Caco-2 (cell line): ENCODE measurements around the gene KLHL25. TPM values are rescaled to one million over a fixed set of nuclear protein-coding genes. Genes with fewer than 3 reads are reported as not detected.

ENCODE experiments used
- BruUV-seq: library from RNA; stranded (reverse); fragments of 400-500 nt; replicated peaks from 2 replicates; lab custom pipeline; 2021; lab: Mats Ljungman, UMichigan
- CTCF ChIA-PET: fragments of 300-600 bp; sonication (Branson Sonifier 250); formaldehyde crosslinking; loops from one replicate; lab custom pipeline; 2022; ENCODE audit warnings: antibody characterized with exemption; lab: Charles Lee
- POLR2A ChIA-PET: fragments of 300-600 bp; sonication (Branson Sonifier 250); formaldehyde crosslinking; loops from one replicate; lab custom pipeline; 2022; ENCODE audit warnings: antibody characterized with exemption; lab: Charles Lee
- DNase-seq, 2 experiments: peaks; one replicate each; pipeline versions ENCODE4 v3.0.0 to v3.0.0-alpha.2; 2020 to 2022
- H3K27me3 ChIP-seq: replicated peaks from 2 replicates; pipeline ENCODE4 v1.6.0; 2011; ENCODE audit warnings: low read length; ENCODE audit not compliant: control insufficient read depth, insufficient read depth
- H3K36me3 ChIP-seq: 2 replicates; pipeline ENCODE4 v1.5.1; 2011; ENCODE audit warnings: low read length; ENCODE audit not compliant: control insufficient read depth, insufficient read depth
- H3K4me1 ChIP-seq: fragments of 250-450 bp; sonication (Bioruptor Pico); 2 replicates; pipeline ENCODE4 v1.5.1; 2020; ENCODE audit warnings: mild to moderate bottlenecking
- H3K4me3 ChIP-seq: 2 replicates; pipeline ENCODE4 v1.5.1; 2011; ENCODE audit warnings: low read depth, mild to moderate bottlenecking, control low read depth, low read length
- H3K9me3 ChIP-seq: fragments of 250-450 bp; sonication (Bioruptor Pico); 2 replicates; pipeline ENCODE4 v1.5.1; 2020; ENCODE audit warnings: mild to moderate bottlenecking, moderate library complexity
- H3K27ac Mint-ChIP-seq: one replicate; pipeline ENCODE4 v1.8.0; 2022; ENCODE audit warnings: mixed read lengths; ENCODE audit not compliant: unreplicated experiment
- H3K27me3 Mint-ChIP-seq: one replicate; pipeline ENCODE4 v1.8.0; 2022; ENCODE audit warnings: mixed read lengths; ENCODE audit not compliant: insufficient read depth, unreplicated experiment
- H3K36me3 Mint-ChIP-seq: one replicate; pipeline ENCODE4 v1.8.0; 2022; ENCODE audit warnings: mild to moderate bottlenecking, mixed read lengths; ENCODE audit not compliant: insufficient read depth, unreplicated experiment
- H3K4me1 Mint-ChIP-seq: one replicate; pipeline ENCODE4 v1.8.0; 2022; ENCODE audit warnings: low read depth, mixed read lengths; ENCODE audit not compliant: unreplicated experiment
- H3K4me3 Mint-ChIP-seq: one replicate; pipeline ENCODE4 v1.8.0; 2022; ENCODE audit warnings: mild to moderate bottlenecking, moderate library complexity, mixed read lengths; ENCODE audit not compliant: unreplicated experiment
- H3K9me3 Mint-ChIP-seq: one replicate; pipeline ENCODE4 v1.8.0; 2022; ENCODE audit warnings: mixed read lengths; ENCODE audit not compliant: unreplicated experiment
- intact Hi-C: fragments of 100-400 bp; cut with micrococcal nuclease; formaldehyde crosslinking; loops from one replicate; pipeline ENCODE4 v1.10.0; 2022; ENCODE audit not compliant: unreplicated experiment
- total RNA-seq: library from RNA; stranded (reverse); gene quantifications from 2 replicates; pipeline ENCODE4 v1.2.3, GENCODE V29; 2022
- TF ChIP-seq, protein P1 (sequence below), 2 experiments: fragments of 200-600 bp in 1 of 2; IDR thresholded peaks; 1 replicate in 1 of 2; 2 replicates in 1 of 2; pipeline versions ENCODE4 v1.5.1 to v1.8.0; 2011 to 2022; ENCODE audit warnings: antibody characterized with exemption in 1 of 2, control low read depth in 1 of 2, inconsistent platforms in 1 of 2, low read depth in 1 of 2, low read length in 1 of 2, mild to moderate bottlenecking in 1 of 2, moderate library complexity in 1 of 2; ENCODE audit not compliant: insufficient read depth in 1 of 2, severe bottlenecking in 1 of 2, unreplicated experiment in 1 of 2

KLHL25 gene
- total RNA-seq, 1 experiment from 2014 or later, result 15.4 TPM

DNA sequence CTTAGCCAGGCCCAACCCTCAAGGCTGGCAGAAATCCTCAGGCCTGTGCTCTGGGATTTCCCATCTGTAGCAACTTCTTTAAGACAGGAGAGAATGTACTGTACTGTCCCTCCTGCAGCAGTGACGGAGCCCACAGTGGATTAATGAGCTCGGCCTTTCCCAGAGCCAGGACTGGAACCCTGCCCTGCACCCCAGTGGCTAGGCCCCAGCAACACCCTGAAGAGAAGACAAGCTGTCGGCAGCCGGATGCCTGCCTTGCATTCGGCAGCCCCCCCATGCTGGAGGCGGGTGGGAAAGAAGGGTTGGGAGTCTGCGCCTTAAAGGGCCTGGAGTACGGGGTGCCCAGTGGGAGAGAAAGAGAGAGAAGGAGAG is 32.0 kb downstream of the KLHL25 start:
- Mint-ChIP-seq H3K4me3 (no peak overlapping the region), H3K4me1 (no peaks in the 10 kb centered on the region)

DNA sequence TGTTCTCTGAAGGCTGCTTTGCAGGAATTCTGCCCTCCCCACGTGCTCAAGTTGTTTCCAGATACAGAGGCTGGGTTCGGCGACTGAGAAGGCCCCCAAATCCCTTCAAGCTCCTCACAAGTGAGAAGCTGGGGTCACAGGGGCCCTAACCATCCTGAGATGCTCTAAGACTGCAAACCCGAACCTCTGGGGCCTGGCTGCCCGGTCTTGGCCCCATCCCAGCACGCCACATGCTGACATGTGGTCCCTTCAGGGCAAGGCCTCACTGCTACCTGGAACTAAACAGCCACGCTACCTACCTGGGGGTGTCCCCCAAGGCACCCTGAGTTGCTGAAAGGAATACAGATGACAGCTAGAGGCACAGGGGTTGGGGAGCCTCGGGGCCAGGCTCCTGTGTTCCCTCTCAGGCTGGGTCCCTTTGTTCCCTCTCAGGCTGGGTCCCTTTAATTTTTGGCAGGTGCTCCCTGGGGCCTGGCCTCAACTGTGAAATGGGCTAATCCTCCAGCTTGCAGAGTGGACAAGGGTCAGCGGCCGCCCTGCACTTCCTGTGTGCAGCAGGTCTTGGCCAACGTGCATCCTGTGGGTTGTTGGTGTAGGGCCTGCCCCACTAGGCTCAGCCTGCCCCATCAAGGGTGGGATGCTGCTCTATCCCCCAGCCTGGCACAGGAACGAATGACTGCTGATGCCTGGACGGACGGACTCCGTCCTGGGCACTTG is 32.5 kb downstream of the KLHL25 start:
- DNase-seq, result no peak
- Mint-ChIP-seq H3K27me3 (no peaks in the 10 kb centered on the region), H3K9me3 (no peaks in the 10 kb centered on the region), H3K4me3 (no peak overlapping the region), H3K4me1 (no peaks in the 10 kb centered on the region), H3K27ac (no peak overlapping the region), H3K36me3 (peaks cover 29% of the 10 kb centered on the region)
- no peaks in the 10 kb centered on the region for H3K4me1 ChIP-seq
- intact Hi-C loops, result no loop called here
- H3K9me3 ChIP-seq, result no peaks in the 10 kb centered on the region
- ChIA-PET POLR2A (no interaction called here), CTCF (no interaction called here)
- H3K36me3 ChIP-seq, result no peaks in the 10 kb centered on the region; the same call in none of the 2 replicates
- H3K4me3 ChIP-seq, result no peak overlapping the region
- BruUV-seq, result no TSS peak
- H3K27me3 ChIP-seq, result no peaks in the 10 kb centered on the region
- TF ChIP-seq, protein P1, sequence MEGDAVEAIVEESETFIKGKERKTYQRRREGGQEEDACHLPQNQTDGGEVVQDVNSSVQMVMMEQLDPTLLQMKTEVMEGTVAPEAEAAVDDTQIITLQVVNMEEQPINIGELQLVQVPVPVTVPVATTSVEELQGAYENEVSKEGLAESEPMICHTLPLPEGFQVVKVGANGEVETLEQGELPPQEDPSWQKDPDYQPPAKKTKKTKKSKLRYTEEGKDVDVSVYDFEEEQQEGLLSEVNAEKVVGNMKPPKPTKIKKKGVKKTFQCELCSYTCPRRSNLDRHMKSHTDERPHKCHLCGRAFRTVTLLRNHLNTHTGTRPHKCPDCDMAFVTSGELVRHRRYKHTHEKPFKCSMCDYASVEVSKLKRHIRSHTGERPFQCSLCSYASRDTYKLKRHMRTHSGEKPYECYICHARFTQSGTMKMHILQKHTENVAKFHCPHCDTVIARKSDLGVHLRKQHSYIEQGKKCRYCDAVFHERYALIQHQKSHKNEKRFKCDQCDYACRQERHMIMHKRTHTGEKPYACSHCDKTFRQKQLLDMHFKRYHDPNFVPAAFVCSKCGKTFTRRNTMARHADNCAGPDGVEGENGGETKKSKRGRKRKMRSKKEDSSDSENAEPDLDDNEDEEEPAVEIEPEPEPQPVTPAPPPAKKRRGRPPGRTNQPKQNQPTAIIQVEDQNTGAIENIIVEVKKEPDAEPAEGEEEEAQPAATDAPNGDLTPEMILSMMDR (IDR thresholded peaks at IDR 0.05; ENCODE audit: insufficient read depth in 1 of 2, low read depth in 1 of 2, low read length in 1 of 2, severe bottlenecking in 1 of 2, unreplicated experiment in 1 of 2), result no peak

More for the DNA sequence above, 32.0 kb downstream of the KLHL25 start:
- TF ChIP-seq, protein P1 (IDR thresholded peaks at IDR 0.05; ENCODE audit: insufficient read depth in 1 of 2, low read depth in 1 of 2, low read length in 1 of 2, severe bottlenecking in 1 of 2, unreplicated experiment in 1 of 2), result no peak
- DNase-seq, result no peak
- no peak overlapping the region for H3K4me3 ChIP-seq
- no peaks in the 10 kb centered on the region for H3K4me1 ChIP-seq
- H3K36me3 Mint-ChIP-seq, result peaks cover 32% of the 10 kb centered on the region
- H3K27ac Mint-ChIP-seq, result no peak overlapping the region
- no peaks in the 10 kb centered on the region for H3K9me3 ChIP-seq
- H3K9me3 Mint-ChIP-seq, result no peaks in the 10 kb centered on the region
- no TSS peak for BruUV-seq
- ChIA-PET POLR2A (no interaction called here), CTCF (no interaction called here)
- H3K27me3 ChIP-seq, result no peaks in the 10 kb centered on the region
- H3K36me3 ChIP-seq, result no peaks in the 10 kb centered on the region; the same call in none of the 2 replicates
- intact Hi-C loops, result no loop called here
- no peaks in the 10 kb centered on the region for H3K27me3 Mint-ChIP-seq

DNA sequence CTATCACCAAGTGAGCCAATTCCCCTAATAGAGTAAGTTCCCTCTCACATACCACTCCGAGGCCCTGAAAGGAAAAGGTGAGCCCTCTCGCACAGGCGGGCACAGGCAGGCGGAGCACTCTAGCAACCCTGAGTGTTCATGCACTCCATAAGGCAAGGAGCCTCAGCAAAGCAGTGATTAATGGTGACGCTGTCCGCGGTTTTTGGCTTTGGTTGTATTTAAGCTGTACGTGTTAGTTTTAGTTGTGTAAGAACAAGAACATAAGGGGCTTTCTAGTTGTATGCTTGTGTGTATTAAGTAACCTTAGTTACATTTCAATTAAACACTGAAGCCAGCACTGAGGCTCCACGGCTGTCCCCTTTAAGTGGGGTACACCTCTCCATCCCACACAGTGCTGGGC is 33.1 kb downstream of the KLHL25 start:
- CTCF ChIA-PET, result no interaction called here
- Histone ChIP-seq H3K27me3 (no peaks in the 10 kb centered on the region), H3K4me3 (no peak overlapping the region), H3K9me3 (no peaks in the 10 kb centered on the region), H3K36me3 (no peaks in the 10 kb centered on the region; the same call in none of the 2 replicates), H3K4me1 (no peaks in the 10 kb centered on the region)
- no peaks in the 10 kb centered on the region for H3K27me3 Mint-ChIP-seq
- no peaks in the 10 kb centered on the region for H3K4me1 Mint-ChIP-seq
- TF ChIP-seq, protein P1 (IDR thresholded peaks at IDR 0.05; ENCODE audit: insufficient read depth in 1 of 2, low read depth in 1 of 2, low read length in 1 of 2, severe bottlenecking in 1 of 2, unreplicated experiment in 1 of 2), result no peak
- no peak overlapping the region for H3K4me3 Mint-ChIP-seq
- H3K27ac Mint-ChIP-seq, result no peak overlapping the region
- peaks cover 32% of the 10 kb centered on the region for H3K36me3 Mint-ChIP-seq
- intact Hi-C loops, result no loop called here
- POLR2A ChIA-PET, result no interaction called here
- BruUV-seq, result no TSS peak
- no peaks in the 10 kb centered on the region for H3K9me3 Mint-ChIP-seq
- DNase-seq, result no peak
